ENCODE results near the gene RBKS. TPM values are rescaled to one million over a fixed set of nuclear protein-coding genes. Genes with fewer than 3 reads are reported as not detected.

RBKS gene
- polyA plus RNA-seq, 1 of the 3 experiments (the other 2 are of a cell fraction), result 7.4 TPM

DNA sequence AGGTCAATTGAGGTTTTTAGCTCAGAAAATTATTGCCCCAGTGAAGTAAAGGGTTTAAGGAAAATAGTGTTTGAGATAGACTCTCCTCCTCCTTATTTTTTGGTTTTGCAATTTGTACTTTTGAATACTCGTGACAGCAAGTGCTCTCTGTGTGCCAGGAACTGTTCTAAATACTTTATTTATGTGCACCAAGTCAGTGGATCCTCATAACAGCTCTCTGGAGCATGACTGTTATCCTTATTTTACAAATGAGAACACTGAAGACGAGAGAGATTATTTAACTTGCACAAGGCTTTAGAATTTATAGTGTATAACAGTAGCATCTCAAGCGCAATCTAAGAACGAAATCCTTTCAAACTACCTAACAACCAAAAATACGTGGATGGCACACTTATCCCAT, 25.0 kb upstream of the RBKS start (continued):
- TF ChIP-seq FOSL2 (IDR thresholded peaks at IDR 0.05; ENCODE audit: borderline replicate concordance, low read depth), result no peak

DNA sequence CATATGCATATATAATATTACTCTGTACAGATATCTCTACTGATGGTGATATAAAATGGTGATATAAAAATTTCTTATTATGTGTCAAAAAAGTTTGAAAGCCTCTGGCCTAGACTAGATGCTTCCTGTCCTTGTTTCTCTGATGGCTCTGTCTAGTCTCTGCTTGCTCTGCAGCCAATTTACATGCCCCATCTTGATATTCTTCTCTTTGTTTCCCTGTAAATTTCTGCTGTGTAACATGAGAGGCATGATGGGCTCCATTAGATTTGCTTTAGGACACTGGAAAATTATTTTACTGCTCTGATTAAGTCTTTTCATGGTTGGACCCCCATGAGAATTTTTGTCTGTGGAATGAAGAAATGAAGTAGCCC, 24.6 kb upstream of the RBKS start:
- ChIA-PET CTCF (interaction anchor here (1.0 to 1.4 kb wide), 2 partner anchors 42 to 160 kb away, joined by 3 to 5 read pairs; no protein-coding TSS in a partner anchor), POLR2A (no interaction called here)
- Histone ChIP-seq H3K4me3 (ENCODE audit: low read depth in 2 of 2, low read length in 1 of 2) (no peak overlapping the region), H3K27ac (ENCODE audit: low read depth in 2 of 2, low read length in 1 of 2) (no peak overlapping the region), H4K20me1 (ENCODE audit: insufficient read depth) (no peaks in the 10 kb centered on the region), H3F3A (replicated peaks; ENCODE audit: insufficient read depth) (peaks cover 6% of the 10 kb centered on the region), H3K9me3 (no peaks in the 10 kb centered on the region), H3K9ac (no peak overlapping the region), H3K27me3 (ENCODE audit: insufficient read depth) (no peaks in the 10 kb centered on the region), H3K4me1 (ENCODE audit: control insufficient read depth in 1 of 2, insufficient read depth in 2 of 2, low read depth in 1 of 2, low read length in 1 of 2) (peaks cover 4 to 13% of the 10 kb centered on the region in 2 experiments; a peak in 3 of 4 replicates), H2AFZ (ENCODE audit: low read depth) (no peak overlapping the region), H3K36me3 (replicated peaks in 1 of 2; ENCODE audit: control insufficient read depth in 1 of 2, insufficient read depth in 2 of 2, low read length in 1 of 2) (no peaks in the 10 kb centered on the region), H3K4me2 (no peak overlapping the region), H3K9me2 (no peaks in the 10 kb centered on the region), H3K79me2 (ENCODE audit: insufficient read depth) (no peaks in the 10 kb centered on the region)
- no peak for DNase-seq
- no peak for TF ChIP-seq EZH2phosphoT487 (IDR thresholded peaks at IDR 0.05; ENCODE audit: borderline replicate concordance, low read depth)
- no peak for TF ChIP-seq FOXJ3 (CRISPR knock-in tag; IDR thresholded peaks at IDR 0.05)

DNA sequence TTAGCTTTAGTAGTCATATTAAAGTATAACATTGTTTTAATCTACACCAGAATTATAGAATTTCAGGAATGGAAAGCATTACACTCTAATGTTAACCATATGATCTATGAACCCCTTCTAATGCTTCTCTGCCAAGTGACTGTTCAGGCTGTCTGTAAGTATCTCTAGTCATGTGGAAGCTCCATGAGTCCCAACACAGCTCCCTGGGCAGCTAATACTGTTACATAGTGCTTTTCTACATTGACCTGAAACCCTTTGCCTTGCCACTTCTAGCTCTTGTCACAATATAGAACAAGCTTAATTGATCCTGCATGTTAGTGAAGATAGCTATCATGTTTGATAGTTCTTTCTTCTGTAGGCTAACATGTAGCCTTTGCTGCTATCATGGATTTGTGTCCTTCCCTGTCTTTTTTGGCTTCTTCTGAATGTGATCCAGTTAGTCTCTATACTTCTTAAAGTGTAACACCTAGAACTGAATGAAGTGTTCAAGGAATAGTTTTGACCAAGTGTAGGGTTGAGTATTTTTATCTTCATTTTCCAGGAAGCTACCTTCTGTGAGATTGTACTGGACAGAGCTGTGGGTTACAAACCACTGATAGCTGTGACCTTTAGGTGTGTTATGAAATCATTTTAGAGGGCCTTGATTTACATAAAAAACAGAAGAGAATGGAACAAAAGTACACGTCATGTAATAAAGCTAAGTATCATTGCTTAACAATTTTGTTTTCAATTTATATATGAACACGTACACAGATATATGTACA, 24.0 kb upstream of the RBKS start:
- Histone ChIP-seq H3K4me2 (no peak overlapping the region), H3K9me3 (no peaks in the 10 kb centered on the region), H4K20me1 (ENCODE audit: insufficient read depth) (no peaks in the 10 kb centered on the region), H3K79me2 (ENCODE audit: insufficient read depth) (no peaks in the 10 kb centered on the region), H3K27ac (ENCODE audit: low read depth in 2 of 2, low read length in 1 of 2) (peak overlapping the region in 1 of 2 experiments; percentile 36; a peak in 2 of 4 replicates), H3K4me1 (ENCODE audit: control insufficient read depth in 1 of 2, insufficient read depth in 2 of 2, low read depth in 1 of 2, low read length in 1 of 2) (peaks cover 4 to 13% of the 10 kb centered on the region in 2 experiments; a peak in 3 of 4 replicates), H3K9ac (no peak overlapping the region), H3K27me3 (ENCODE audit: insufficient read depth) (no peaks in the 10 kb centered on the region), H3K9me2 (no peaks in the 10 kb centered on the region), H3K4me3 (ENCODE audit: low read depth in 2 of 2, low read length in 1 of 2) (no peak overlapping the region), H2AFZ (ENCODE audit: low read depth) (no peak overlapping the region), H3K36me3 (replicated peaks in 1 of 2; ENCODE audit: control insufficient read depth in 1 of 2, insufficient read depth in 2 of 2, low read length in 1 of 2) (no peaks in the 10 kb centered on the region), H3F3A (replicated peaks; ENCODE audit: insufficient read depth) (peaks cover 6% of the 10 kb centered on the region)
- ChIA-PET POLR2A (interaction anchor here (0.6 kb wide), 1 partner anchor 10 kb away, joined by 3 read pairs; no protein-coding TSS in a partner anchor), CTCF (interaction anchor here (0.9 to 1.4 kb wide), 4 partner anchors 9 to 160 kb away, joined by 3 to 5 read pairs (median 4); no protein-coding TSS in a partner anchor)
- 95% methylated on average over 2 of the region's 2 CpGs for WGBS (ENCODE audit: low lambda C conversion rate)
- TF ChIP-seq MXI1 (IDR thresholded peaks at IDR 0.05; ENCODE audit: low read depth, low read length) (0 out of 2 replicates have a peak, but pooled peaks have one; percentile 29), JUND (IDR thresholded peaks at IDR 0.05) (no peak), TCF12 (IDR thresholded peaks at IDR 0.05) (0 out of 2 replicates have a peak, but pooled peaks have one; percentile 11), MEF2A (IDR thresholded peaks at IDR 0.05; ENCODE audit: borderline replicate concordance, low read depth) (no peak), CHD2 (IDR thresholded peaks at IDR 0.05; ENCODE audit: low read length, partially characterized antibody) (no peak), SMC3 (IDR thresholded peaks at IDR 0.05; ENCODE audit: low read depth, low read length) (no peak), FOXJ3 (CRISPR knock-in tag; IDR thresholded peaks at IDR 0.05) (no peak)
- TF ChIP-seq, protein P1, sequence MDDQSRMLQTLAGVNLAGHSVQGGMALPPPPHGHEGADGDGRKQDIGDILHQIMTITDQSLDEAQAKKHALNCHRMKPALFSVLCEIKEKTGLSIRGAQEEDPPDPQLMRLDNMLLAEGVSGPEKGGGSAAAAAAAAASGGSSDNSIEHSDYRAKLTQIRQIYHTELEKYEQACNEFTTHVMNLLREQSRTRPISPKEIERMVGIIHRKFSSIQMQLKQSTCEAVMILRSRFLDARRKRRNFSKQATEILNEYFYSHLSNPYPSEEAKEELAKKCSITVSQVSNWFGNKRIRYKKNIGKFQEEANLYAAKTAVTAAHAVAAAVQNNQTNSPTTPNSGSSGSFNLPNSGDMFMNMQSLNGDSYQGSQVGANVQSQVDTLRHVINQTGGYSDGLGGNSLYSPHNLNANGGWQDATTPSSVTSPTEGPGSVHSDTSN (IDR thresholded peaks at IDR 0.05), result no peak
- no peak for DNase-seq

Measured in SK-N-SH (cell line).